NCI-H2029 treated with DMSO at 0.1 percent for 48 hours (cell line): ENCODE results near the gene PARP11.
"Not testable (repeated sequence)": the region's sequence is repeated elsewhere in the genome, so short reads cannot be mapped to it uniquely, and the experiment has no call there.

ENCODE experiments used
- DNase-seq: peaks from one replicate; lab custom pipeline; 2025; lab: John Stamatoyannopoulos, UW

Gene PARP11

DNA sequence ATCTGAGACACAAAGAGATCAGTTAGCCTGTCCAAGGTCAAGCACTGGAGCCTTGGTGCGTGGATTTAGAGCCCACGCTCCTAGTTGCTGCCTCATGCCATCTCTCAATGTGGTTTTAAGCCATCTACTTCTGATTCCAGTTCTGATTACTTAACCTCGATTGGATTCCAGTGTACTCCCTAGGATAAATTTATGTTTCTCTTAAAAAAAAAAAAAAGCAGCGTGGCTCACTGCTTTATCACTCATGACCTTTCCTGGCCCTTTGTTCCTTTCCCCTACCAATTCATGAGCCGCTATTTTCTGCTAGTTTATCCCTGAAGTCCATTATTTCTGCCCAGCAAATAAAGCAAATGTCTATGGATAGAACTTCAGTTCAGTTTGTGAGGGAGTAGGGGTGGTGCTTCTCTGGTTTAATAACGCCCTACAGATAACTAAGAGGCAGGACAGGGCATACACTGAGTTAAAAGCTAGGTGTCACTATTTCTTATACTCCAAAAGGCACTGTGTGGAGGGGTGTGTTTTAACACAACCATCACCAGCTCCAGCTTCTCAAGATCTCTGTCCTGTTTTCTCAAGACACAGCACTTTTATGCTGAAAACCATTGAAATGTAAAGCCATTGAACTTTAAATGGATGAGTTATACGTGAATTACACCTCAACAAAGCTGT lies 9.8 kb upstream of the PARP11 start:
- no peak for DNase-seq

DNA sequence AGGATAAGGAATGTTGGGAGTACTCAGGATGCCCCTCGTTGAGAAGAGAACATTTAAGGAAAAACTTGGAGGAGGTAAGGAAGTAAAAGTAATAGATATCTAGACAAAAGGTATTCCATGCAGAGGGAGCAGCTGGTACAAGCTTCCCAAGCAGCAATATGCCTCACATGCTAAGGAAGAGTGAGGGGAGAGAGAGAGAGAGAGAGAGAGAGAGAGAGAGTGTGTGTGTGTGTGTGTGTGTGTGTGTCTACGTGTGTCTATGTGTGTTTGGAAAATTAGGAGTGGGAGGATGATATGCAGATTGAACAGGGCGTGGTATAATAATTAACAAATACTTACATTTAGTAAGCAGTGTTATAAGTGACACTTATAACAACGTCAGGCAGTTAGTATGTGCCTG lies 9.2 kb upstream of the PARP11 start:
- no peak for DNase-seq

DNA sequence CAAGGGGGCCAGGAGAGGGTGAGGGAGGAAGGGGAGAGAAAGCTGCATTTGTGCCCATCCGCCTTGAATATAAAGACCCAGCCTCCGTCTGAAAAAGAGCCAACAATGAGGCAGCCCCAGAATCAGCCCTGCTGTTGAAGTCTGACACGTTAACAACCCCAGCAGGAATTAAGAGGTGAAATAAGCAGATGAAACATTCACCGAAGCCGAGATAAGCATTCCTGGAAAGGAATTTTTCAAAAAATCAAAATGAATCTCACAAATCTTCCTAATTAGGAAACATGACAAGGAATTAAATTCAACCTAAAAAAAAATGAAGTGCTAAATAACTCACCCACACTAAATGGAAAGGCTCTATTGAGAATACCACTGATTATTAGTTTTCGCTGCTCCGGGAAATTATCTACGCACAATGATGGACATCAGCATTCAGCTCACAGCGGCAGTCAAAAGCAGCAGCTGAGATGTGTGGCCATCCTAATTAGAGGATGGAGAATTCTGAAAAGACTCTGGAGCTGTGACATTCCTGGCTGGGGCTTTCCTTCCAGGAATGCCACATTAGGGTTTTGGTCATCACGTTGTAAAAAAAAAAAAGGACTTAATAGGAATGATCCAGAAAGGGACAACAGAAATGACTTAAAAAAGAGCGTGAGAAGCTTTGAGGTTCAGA lies 8.2 kb upstream of the PARP11 start:
- no peak for DNase-seq

DNA sequence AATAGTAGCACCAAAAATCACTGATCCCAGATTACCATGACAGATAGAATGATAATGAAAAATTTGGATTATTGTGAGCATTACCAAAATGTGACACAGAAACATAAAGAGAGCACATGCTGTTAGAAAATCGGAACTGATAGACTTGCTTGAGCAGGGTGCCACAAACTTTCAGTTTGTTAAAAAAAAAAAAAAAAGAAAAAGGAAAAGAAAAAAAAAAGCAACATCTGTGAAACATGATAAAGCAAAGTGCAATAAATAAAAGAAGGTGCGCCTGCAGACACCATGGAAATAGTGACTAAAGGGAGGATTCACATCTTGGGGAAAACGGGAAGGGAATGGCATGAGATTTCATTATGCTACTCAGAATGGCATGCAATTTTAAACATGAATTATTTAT lies 6.6 kb upstream of the PARP11 start:
- no peak for DNase-seq

GRCh38 chr12:3871356-3871755 lies 1.8 kb downstream of the PARP11 start:
- DNase-seq = no peak

GRCh38 chr12:3869865-3870264 lies 3.3 kb downstream of the PARP11 start:
- DNase-seq = no peak

GRCh38 chr12:3869433-3869832 lies 3.8 kb downstream of the PARP11 start:
- no peak for DNase-seq

- DNase-seq = no peak
Observed at GRCh38 chr12:3863756-3864155, 9.4 kb downstream of the PARP11 start.

DNA sequence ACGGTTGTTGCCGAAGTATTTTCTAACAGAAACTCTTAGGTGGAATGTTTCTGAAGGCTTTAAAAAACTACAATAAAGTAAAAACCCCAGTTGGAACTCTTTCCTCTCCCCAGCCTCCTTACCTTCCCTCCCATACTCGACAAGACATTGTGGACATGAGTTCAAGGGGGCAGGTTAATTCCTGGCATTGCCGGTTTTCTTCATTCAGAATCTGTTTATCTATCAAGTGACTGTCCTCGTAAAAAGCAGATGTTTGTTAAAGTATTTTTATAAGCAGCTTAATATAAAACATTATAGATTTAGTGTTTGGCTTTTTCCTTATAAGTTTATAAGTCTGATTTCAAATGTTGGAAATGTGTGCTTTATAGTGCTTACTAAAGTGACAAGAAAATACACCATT lies 30.7 kb downstream of the PARP11 start:
- no peak for DNase-seq

GRCh38 chr12:3841783-3842182 lies 31.4 kb downstream of the PARP11 start:
- DNase-seq = no peak

- DNase-seq = not testable (repeated sequence)
Observed at GRCh38 chr12:3840833-3841232, 32.4 kb downstream of the PARP11 start.

GRCh38 chr12:3839745-3840144 lies 33.5 kb downstream of the PARP11 start:
- not testable (repeated sequence) for DNase-seq

DNA sequence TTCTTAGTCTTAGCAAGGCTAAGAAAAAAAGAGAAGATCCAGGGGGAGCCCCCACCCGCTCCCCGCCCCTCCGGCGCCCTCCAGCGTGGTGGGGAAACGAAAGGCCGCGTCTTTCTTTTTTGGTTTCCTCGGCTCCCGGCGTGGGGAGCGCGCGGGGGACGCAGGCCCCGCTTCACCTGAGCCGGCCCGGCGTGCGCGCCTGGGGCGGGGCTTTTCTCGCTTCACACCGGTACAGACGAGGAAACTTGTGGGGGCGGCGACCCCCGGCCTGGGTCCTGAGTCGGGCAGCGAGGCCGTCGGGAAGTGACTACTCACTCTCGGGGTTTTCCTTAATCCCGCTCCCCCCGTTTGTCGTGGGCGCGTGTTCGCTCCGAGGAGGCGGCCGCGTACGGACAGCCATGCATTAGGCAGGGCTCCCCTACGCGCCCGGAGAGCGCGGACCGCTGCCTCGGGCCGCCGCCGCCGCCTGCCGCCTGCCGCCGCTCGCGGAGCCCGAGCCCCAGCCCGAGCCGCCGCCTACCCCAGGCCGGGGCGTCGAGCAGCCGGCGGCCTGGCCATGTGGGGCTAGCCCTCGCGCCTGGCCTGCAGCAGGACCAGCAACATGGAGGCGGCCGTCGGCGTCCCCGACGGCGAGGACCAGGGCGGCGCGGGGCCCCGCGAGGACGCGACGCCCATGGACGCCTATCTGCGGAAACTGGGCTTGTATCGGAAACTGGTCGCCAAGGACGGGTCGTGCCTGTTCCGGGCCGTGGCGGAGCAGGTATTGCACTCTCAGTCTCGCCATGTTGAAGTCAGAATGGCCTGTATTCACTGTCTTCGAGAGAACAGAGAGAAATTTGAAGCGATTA lies 34.3 kb downstream of the PARP11 start:
- DNase-seq = not testable (repeated sequence)

- no peak for DNase-seq
Observed at GRCh38 chr12:3838076-3838475, 35.1 kb downstream of the PARP11 start.

GRCh38 chr12:3837049-3837448 lies 36.1 kb downstream of the PARP11 start:
- no peak for DNase-seq

DNA sequence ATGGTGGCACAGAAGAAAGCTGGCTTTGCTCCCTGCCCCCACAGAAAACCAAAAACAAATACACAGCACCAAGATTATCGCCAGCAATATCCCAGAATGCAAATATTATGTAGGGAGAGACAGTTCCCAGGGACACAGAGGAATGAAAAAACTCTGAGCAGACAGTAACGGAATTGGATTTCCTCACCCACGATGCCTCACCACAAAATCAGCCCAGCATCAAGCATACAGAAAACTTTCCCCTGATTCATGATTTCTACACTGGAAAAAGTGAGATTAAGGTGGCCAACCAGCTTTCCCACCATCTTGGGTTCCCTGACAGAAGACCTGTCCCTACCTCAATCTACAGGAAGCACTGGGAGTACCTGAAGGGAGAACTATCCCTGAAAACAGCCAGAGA lies 36.6 kb downstream of the PARP11 start:
- no peak for DNase-seq

GRCh38 chr12:3835914-3836313 lies 37.3 kb downstream of the PARP11 start:
- DNase-seq = no peak

DNA sequence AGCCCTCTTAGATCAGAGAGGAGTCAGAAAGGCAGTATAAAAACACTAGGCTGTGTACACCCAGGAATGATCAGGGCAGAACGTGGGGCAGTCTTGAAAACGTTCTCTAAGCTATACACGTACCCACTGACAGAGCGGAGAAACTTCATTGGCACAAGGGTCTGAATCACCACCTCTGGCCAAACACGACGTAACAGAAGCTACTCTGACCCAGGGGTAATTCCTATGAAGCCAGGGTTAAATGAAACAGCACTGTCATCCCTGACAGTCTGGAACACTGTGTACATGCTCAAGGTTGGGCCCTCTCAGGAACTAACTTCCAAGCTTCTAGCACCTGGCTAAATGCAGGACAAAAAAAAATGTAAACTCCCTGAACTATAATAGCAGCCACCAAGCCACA lies 38.4 kb downstream of the PARP11 start:
- no peak for DNase-seq

- DNase-seq = no peak
Observed at GRCh38 chr12:3833670-3834310, 39.4 kb downstream of the PARP11 start.

DNA sequence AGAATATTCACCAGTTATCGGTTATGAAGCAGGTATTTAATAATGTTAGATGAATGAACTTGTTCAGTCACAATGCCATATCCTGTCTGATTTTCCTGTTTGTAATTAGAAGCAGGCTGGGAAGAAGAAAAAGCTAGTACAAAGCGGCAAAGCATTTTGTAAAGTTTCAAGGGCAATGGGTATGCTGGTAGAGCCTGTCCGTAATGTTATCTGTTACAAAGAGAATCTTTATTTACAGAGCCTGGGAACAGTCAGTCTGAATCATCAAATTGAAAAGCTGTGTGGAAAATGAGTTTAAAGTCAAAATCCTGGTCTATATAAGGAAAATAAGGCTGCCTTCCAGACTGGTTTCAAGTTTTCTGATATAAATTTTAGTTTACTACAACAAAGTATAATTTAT lies 40.5 kb downstream of the PARP11 start:
- DNase-seq = no peak

DNA sequence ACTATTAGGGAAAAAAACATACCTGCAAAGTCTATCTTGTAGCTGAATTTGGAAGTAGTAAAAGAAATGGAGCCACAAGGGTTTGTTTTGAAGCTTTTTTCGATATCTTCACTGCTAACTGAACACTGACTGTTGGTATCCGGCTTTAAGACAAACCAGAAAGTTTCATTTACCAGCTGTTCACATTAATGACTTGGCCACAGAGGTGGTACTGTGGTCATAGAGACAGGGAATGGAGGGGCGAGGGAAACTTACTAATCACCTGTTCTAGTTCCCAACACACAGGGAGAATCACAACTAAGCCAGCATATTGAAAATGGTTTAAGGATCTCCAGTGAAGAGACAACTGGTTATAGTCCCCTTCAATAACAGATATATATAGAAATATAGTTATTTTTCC lies 44.3 kb downstream of the PARP11 start:
- no peak for DNase-seq

- no peak for DNase-seq
Observed at GRCh38 chr12:3827301-3828000, 45.7 kb downstream of the PARP11 start.
